ENCODE results near the gene SLC30A3. TPM values are rescaled to one million over a fixed set of nuclear protein-coding genes. Genes with fewer than 3 reads are reported as not detected.

SLC30A3 gene
- total and polyA plus RNA-seq, 2 of the 13 experiments (the other 11 are each of a cell fraction or from before 2014, with no cell fraction given) = 0.38 to 0.79 TPM

- TF ChIP-seq PRMT3 (CRISPR knock-in tag; IDR thresholded peaks at IDR 0.05; ENCODE audit: borderline replicate concordance, low read depth) (no peak), AKNA (CRISPR knock-in tag; IDR thresholded peaks at IDR 0.05; ENCODE audit: borderline replicate concordance) (no peak), ZBTB14 (CRISPR knock-in tag; IDR thresholded peaks at IDR 0.05) (no peak), FOXK2 (IDR thresholded peaks at IDR 0.05) (no peak), ZNF414 (CRISPR knock-in tag; IDR thresholded peaks at IDR 0.05) (no peak), MYC (CRISPR knock-in tag; IDR thresholded peaks at IDR 0.05; ENCODE audit: borderline replicate concordance) (no peak), EED (CRISPR knock-in tag; IDR thresholded peaks at IDR 0.05) (no peak), SALL2 (CRISPR knock-in tag; IDR thresholded peaks at IDR 0.05) (no peak), ZNF326 (CRISPR knock-in tag; IDR thresholded peaks at IDR 0.05; ENCODE audit: borderline replicate concordance) (no peak)
Measured at GRCh38 chr2:27240406-27240805, 22.4 kb downstream of the SLC30A3 start (continued).
